NT2/D1 (cell line): ENCODE data around the gene UCHL1.

ENCODE experiments used
- SUZ12 ChIP-seq: IDR thresholded peaks from 2 replicates; pipeline ENCODE4 v1.6.1; 2011; ENCODE audit not compliant: insufficient read length, insufficient read depth; ENCODE audit errors: extremely low read depth
- YY1 ChIP-seq: IDR thresholded peaks from 2 replicates; pipeline ENCODE4 v1.6.1; 2011; ENCODE audit not compliant: insufficient read length, insufficient read depth
- ZNF274 ChIP-seq: IDR thresholded peaks from 2 replicates; pipeline ENCODE4 v1.6.1; 2011; ENCODE audit warnings: mild to moderate bottlenecking, low read depth, low read length

DNA sequence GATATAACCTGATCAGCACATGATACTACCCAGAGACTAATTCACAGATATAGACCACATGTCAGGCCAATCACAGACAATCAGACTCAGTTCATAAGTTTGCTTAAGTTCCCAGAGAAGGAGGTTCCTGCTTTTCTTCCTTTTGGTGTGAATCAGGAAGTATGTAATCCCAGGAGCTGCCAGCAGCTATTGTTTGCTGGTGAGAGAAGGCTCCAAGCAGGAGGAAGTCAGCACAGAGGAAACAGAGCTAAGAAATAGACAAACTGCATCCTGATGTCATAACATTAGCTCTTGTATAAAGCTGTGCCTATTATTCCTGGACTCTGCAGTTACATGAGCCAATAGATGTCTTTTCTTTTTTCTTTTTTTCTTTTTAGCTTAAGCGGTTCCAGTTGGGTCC lies 50.9 kb downstream of the UCHL1 start:
- TF ChIP-seq ZNF274, result no peak
- no peak for TF ChIP-seq YY1
- TF ChIP-seq SUZ12, result no peak
